G401 (cell line): ENCODE data around the gene WBP2NL. TPM values are rescaled to one million over a fixed set of nuclear protein-coding genes. Genes with fewer than 3 reads are reported as not detected.
"Not testable (repeated sequence)": the region's sequence is repeated elsewhere in the genome, so short reads cannot be mapped to it uniquely, and the experiment has no call there.

Source experiments
- DNase-seq: peaks from one replicate; pipeline ENCODE4 v3.0.0-alpha.2; 2015; ENCODE audit warnings: low spot score
- in situ Hi-C: cut with HindIII; loops from 2 replicates; pipeline ENCODE4 v1.10.0; 2016; ENCODE audit warnings: low sequenced_read_pairs, mixed read lengths
- total RNA-seq: library from RNA; depleted of rRNA; stranded (reverse); fragments of >200 nt; shearing (Covaris generic); gene quantifications from 2 replicates; pipeline ENCODE4 v1.2.3, GENCODE V29; 2014; rRNA removed

Gene WBP2NL
- total RNA-seq, 1 experiment from 2014 or later = not detected

DNA sequence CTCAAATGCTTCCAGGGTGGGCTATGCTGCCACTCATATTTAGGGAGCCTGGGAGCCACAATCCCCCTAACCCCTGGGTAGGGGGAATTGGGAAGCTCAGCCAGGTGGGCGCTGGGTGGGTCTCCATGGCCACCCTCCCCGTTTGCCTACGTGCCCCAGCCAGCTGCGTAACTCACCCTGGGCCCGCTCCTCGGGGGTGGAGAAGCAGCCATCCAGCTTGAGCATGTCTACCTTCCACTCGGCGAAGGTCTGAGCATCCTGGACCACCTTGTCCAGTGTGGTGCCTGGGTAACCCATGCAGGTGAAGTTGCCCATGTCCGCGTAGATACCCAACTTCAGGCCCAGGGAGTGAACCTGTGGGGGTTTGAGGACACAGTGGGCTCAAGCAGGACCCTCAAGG, 68.3 kb downstream of the WBP2NL start:
- in situ Hi-C loops = no loop called here
- DNase-seq = no peak

DNA sequence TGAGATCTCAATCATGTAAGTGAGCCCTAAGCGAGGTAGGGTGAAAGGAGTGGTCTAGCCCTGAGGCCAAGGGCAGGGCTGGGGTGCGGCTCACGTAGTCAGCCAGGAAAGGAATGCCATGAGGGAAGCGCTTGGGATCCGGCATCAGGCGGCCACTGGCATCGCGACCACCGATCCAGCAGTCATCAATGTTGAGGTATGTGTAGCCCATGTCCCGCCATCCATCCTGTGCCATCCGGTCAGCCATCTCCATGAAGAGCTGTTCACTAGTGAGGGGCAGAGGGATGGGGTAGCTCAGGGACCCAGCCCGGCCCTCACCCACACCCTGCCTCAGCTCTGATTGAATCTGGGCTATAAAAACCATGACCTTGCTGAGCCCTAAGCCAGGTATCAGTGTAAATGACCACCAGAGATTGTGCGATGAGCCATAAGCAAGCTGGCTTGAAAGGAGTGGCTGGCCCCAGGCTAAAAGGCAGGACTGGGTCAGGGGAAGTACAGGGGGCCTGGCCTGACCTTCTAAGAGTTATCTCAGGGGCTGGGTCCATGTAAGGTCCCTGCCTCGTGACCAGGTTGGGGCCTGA, 69.2 kb downstream of the WBP2NL start:
- in situ Hi-C loops = no loop called here
- no peak for DNase-seq

GRCh38 chr22:42068291-42068690, 69.7 kb downstream of the WBP2NL start:
- in situ Hi-C loops = no loop called here
- no peak for DNase-seq

DNA sequence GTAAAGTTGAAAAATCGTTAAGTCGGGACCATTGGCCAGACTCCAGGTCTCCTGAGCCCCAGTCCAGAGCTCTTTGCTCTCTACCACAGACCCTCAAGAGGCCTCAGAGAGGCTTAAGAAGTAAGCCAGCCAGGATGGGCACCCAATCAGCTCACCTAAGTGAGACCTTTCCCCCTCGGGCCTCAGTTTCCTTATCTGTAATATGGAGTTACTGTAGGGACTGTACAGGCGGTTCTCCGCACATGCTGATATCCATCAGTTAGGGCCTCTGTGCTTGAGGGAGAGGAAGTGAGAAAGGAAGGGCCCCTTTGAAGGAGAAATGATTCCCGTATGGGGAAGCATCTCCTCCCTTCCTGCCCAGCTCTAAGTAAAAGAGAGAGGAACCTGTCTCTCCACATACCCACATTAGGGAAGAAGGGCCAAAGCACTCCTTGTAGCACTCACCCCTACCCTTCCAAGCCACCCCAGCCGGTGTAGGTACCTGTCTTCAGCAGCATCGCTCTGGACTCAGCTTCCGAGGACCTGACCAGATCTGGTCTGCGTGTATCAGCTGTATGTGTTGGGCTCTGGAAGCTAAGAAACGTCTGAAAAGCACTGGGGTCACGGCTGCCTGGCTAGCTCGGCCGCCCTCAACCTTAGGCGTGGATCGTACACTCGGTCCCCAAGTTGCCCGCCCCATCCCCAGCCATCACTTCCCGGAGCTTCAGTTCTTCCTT, 71.4 kb downstream of the WBP2NL start:
- in situ Hi-C loops = no loop called here
- DNase-seq = no peak

GRCh38 chr22:42070517-42071422, 72.2 kb downstream of the WBP2NL start, which contains the start of gene NAGA:
TSS of gene NAGA (minus strand) at chr22:42070812. CDS start at chr22:42070297, 515 bp downstream.
- in situ Hi-C loops = no loop called here

GRCh38 chr22:42071508-42071907, 72.9 kb downstream of the WBP2NL start:
- DNase-seq, in situ Hi-C loops: not testable (repeated sequence)

More at GRCh38 chr22:42070517-42071422, 72.2 kb downstream of the WBP2NL start, which contains the start of gene NAGA:
- peak; percentile 99 for DNase-seq

- in situ Hi-C loops = no loop called here
- DNase-seq = no peak
These were observed 74.2 kb downstream of the WBP2NL start for GRCh38 chr22:42072606-42073330.

- no peak for DNase-seq
- in situ Hi-C loops = no loop called here
These were observed 75.0 kb downstream of the WBP2NL start for GRCh38 chr22:42073621-42074041.

DNA sequence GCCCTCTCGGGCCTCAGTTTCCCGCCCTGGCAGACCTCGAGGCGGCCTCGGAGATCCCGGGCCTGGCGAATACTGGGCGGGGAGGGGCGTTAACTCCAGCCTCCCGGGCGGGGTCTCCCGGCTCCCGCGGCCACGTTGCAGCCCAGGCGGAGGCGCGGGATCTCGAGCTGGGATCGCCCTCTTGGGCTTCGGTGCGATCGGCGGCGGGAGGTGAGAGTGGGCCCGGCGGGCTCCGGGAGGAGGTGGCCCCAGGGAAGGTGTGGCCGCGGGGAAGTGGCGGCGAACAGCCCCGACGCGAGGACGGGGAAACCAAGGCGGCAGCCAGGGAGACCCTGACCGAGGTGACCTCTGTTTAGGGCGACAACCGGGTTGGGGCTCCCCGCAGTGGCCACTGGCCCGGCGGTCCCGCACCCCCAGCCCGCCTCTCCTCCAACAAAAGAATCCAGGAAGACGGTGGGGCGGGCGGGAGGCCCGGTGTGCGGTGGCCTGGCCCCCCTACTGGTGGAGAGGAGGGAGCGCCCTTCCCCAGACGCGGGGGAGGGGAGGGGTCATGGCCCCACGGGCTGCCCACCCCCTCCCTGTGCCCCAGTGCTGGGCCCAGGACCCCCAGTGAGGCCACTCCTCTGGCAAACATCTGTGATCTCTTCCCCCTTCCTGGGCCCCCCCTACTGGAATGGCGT, 75.7 kb downstream of the WBP2NL start, which contains the start of gene PHETA2:
Gene PHETA2, plus strand, starts transcription at position 117 of the 680 bp plus-strand sequence. CDS start 3,046 bp downstream, outside the sequence.
- in situ Hi-C loops = no loop called here
- no peak for DNase-seq

DNA sequence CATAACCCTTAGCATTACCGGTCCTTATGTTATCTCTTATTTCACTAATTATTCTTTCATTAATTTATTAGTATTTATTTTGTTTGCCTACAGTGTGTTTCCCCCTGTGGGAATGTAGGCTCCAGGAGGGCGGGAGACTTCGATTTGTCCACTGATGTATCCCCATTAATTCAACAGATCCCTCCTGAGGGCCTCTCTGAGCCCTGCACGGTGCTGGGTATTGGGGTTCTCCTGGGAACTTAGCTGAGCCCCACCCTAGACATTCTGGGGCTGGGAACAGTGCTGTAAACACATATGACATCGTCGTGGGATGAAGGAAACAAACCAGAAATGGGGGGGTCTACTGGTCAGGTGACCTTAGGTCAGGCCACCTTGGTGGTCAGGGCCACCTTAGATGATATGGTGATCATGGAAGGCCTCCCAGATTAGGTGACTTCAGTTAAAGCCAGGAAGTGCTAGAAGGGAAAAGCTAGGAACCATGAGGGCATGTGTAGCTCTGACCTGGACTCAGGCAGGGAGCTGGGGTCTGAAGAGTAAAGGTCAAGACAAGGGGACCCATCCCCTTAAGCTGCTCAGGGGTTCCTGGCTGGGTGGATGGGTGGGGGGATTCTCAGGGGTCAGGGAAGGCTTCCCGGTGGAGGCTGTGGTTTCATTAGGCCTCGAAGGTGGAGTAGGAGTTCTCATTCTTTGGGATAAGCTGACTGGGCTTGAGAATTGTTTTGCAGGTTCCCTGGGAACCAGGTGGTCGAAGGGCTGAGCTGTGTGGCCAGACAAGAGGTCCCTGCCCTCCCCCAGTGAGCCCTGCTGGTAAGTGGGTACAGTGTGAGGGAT, 76.5 kb downstream of the WBP2NL start:
- in situ Hi-C loops = no loop called here
- no peak for DNase-seq

GRCh38 chr22:42076764-42077485, 78.3 kb downstream of the WBP2NL start:
- no peak for DNase-seq
- in situ Hi-C loops = no loop called here

GRCh38 chr22:42077486-42078125, 79.0 kb downstream of the WBP2NL start:
- DNase-seq = peak; percentile 58
- in situ Hi-C loops = no loop called here

Other genes starting within 250 kb of the WBP2NL start
- gene CCDC134, start 198.1 kb upstream of the WBP2NL start, total RNA-seq = 10.0 and 10.8 TPM in 2 replicates
- 31.1 and 37.4 TPM in 2 replicates for gene SREBF2, start 165.7 kb upstream of the WBP2NL start, total RNA-seq
- gene SHISA8, start 83.7 kb upstream of the WBP2NL start, total RNA-seq = 0.78 and 5.5 TPM in 2 replicates
- gene TNFRSF13C, start 72.0 kb upstream of the WBP2NL start, total RNA-seq = 0.03 and 0.12 TPM in 2 replicates
- 89.5 and 91.5 TPM in 2 replicates for gene CENPM, start 51.6 kb upstream of the WBP2NL start, total RNA-seq
- 1.2 and 2.4 TPM in 2 replicates for gene SEPTIN3, start 29.3 kb upstream of the WBP2NL start, total RNA-seq
- 50.4 and 55.1 TPM in 2 replicates for gene NAGA, start 72.0 kb downstream of the WBP2NL start, total RNA-seq
- 0.25 TPM in 1 of 2 replicates, not detected in the other for gene PHETA2, start 75.5 kb downstream of the WBP2NL start, total RNA-seq
- 23.6 and 52.0 TPM in 2 replicates for gene SMDT1, start 80.9 kb downstream of the WBP2NL start, total RNA-seq
- gene NDUFA6, start 92.0 kb downstream of the WBP2NL start, total RNA-seq = 99.5 and 129 TPM in 2 replicates
- 0.95 and 3.1 TPM in 2 replicates for gene CYP2D6, start 132.0 kb downstream of the WBP2NL start, total RNA-seq